ENCODE results near the gene ZFP36.
"Not testable (repeated sequence)": the region's sequence is repeated elsewhere in the genome, so short reads cannot be mapped to it uniquely, and the experiment has no call there.

Gene ZFP36

DNA sequence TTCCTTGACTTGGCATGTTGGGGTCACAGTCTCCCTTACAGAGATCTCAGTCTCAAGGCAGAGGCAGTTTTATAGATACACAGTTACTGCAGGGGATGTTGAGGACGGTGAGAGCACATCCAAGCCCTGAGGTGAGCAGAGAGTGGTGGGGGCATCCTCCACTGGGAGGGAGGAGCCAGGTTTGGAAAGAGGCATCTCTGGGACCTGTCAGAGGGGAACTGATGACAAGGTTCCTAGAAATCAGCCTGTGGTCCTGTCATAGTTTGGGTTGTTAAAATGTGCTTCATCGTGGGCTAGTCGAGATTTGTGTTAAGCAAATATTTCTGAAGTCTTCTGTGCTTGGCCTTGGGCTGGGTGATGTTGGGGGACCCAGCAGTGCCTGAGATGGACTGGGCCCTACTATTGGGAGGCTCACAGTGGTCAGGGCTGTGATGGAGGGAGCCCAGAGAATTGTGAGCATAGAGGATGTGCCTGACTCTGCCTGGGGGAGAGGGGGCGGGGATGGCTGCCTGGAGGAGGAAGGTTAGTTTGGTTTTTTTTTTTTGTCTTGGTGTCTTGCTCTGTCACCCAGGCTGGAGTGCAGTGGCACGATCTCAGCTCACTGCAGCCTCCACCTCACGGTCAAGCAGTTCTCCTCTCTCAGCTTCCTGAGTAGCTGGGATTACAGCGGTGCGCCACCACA is 42.6 kb downstream of the ZFP36 start:
- DNase-seq, result no peak

GRCh38 chr19:39451257-39451656 is 44.6 kb downstream of the ZFP36 start:
- not testable (repeated sequence) for DNase-seq
